Activated CD8-positive, alpha-beta T cell treated with anti-CD3 and anti-CD28 coated beads for 36 hours (primary cell): ENCODE data around the gene NDUFA1. TPM values are rescaled to one million over a fixed set of nuclear protein-coding genes. Genes with fewer than 3 reads are reported as not detected.
A peak's percentile ranks its signal among the peaks of the same experiment; 100 is the strongest.

ENCODE experiments used
- ATAC-seq: fragments of 200-7000 bp; cut with Tn5 transposase; one replicate; pipeline ENCODE4 v1.10.0; 2021; ENCODE audit warnings: mild to moderate bottlenecking, moderate library complexity
- CTCF ChIA-PET: fragments of 350-600 bp; sonication (Branson Sonifier 250); formaldehyde crosslinking; loops from one replicate; lab custom pipeline; 2021; ENCODE audit warnings: antibody characterized with exemption; lab: Charles Lee
- POLR2A ChIA-PET: fragments of 350-600 bp; sonication (Branson Sonifier 250); formaldehyde crosslinking; loops from one replicate; lab custom pipeline; 2021; ENCODE audit warnings: antibody characterized with exemption; lab: Charles Lee
- DNase-seq: peaks from one replicate; pipeline ENCODE4 v3.0.0-alpha.2; 2020
- H3K27ac Mint-ChIP-seq: one replicate; pipeline ENCODE4 v1.8.0; 2021; ENCODE audit warnings: mild to moderate bottlenecking, mixed read lengths
- H3K27me3 Mint-ChIP-seq: one replicate; pipeline ENCODE4 v1.8.0; 2021; ENCODE audit warnings: mixed read lengths
- H3K36me3 Mint-ChIP-seq: one replicate; pipeline ENCODE4 v1.8.0; 2021; ENCODE audit warnings: low read depth, mixed read lengths
- H3K4me1 Mint-ChIP-seq: one replicate; pipeline ENCODE4 v1.8.0; 2021; ENCODE audit warnings: low read depth, mixed read lengths
- H3K4me3 Mint-ChIP-seq: one replicate; pipeline ENCODE4 v1.8.0; 2021; ENCODE audit warnings: mild to moderate bottlenecking, moderate library complexity, mixed read lengths
- H3K9me3 Mint-ChIP-seq: one replicate; pipeline ENCODE4 v1.8.0; 2021; ENCODE audit warnings: mixed read lengths
- intact Hi-C: fragments of 100-400 bp; cut with micrococcal nuclease; formaldehyde crosslinking; loops from one replicate; pipeline ENCODE4 v1.10.0; 2022
- total RNA-seq, 2 experiments: library from RNA; stranded (reverse); gene quantifications; one replicate each; pipeline ENCODE4 v1.2.3, GENCODE V29; 2021
- TF ChIP-seq, protein P1 (sequence below): fragments of 200-600 bp; IDR thresholded peaks from one replicate; pipeline ENCODE4 v1.8.0; 2022; ENCODE audit warnings: antibody characterized with exemption, mild to moderate bottlenecking

NDUFA1 gene
- total RNA-seq, 2 experiments from 2014 or later: 85.5 to 90.6 TPM

DNA sequence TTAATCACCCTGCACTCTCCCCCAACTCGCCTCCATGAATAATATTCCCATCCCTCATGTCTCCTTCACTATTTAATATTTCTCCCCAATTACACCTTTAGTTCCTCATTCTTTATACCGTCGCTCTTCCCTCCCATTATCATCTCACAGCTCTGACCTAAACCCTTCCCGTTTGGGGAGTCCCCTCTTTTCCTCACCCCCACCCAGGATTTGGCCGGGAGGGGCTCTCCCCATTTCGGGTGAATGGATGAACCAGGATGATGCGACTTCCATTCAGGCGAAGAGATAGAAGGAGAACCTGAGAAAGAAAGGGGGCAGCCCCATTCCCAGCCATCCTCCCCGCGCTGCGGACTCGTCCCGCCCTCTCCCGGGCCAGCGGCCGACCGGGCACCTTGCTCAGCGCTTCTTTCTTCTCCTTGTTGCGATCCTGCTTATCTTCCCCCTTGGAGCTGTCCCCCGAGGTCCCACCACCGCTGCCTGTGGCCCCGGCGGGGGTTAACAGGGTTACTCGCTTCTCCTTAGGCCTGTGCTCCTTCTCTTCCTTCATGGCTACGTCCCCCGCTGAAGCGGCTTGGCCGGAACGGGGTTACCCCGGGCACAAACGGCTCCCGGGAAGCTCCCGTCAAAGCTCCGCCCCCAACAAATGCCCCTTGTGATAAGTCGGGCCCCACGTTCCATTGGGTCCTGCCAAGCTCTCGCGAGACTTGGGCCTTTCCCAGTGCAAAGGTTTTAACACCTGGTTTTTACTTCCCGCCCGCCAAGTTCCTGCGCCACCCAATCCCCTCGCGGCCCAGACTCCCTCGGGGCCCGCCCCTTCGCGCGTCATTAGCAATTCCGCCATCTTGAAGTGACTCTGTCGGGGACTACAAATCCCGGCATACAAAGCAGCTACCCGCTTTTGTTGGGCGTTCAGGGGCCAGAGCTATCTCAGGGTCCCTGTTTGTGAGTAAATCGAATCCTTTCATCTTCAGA lies 19.0 kb upstream of the NDUFA1 start, which contains the start of gene UPF3B:
UPF3B (minus strand) TSS at position 582 of the 972 bp plus-strand sequence; CDS start at position 547, 35 bp downstream.
- Mint-ChIP-seq H3K27ac (peak within 1 kb of the TSS; percentile 95), H3K36me3 (peaks cover 11% of the 10 kb centered on the region), H3K9me3 (no peaks in the 10 kb centered on the region), H3K27me3 (no peaks in the 10 kb centered on the region), H3K4me1 (peaks cover 12% of the 10 kb centered on the region), H3K4me3 (peak within 1 kb of the TSS; percentile 96)
- ChIA-PET POLR2A (interaction anchor here (1.5 to 2.8 kb wide), 3 partner anchors 15 to 61 kb away, joined by 4 to 14 read pairs (median 6); partner anchors contain the start of genes NDUFA1, RNF113A and RPL39), CTCF (interaction anchor here (0.6 to 1.3 kb wide), 5 partner anchors 9 to 798 kb away, joined by 3 to 6 read pairs (median 3); partner anchors contain the start of gene RPL39)
- TF ChIP-seq, protein P1, sequence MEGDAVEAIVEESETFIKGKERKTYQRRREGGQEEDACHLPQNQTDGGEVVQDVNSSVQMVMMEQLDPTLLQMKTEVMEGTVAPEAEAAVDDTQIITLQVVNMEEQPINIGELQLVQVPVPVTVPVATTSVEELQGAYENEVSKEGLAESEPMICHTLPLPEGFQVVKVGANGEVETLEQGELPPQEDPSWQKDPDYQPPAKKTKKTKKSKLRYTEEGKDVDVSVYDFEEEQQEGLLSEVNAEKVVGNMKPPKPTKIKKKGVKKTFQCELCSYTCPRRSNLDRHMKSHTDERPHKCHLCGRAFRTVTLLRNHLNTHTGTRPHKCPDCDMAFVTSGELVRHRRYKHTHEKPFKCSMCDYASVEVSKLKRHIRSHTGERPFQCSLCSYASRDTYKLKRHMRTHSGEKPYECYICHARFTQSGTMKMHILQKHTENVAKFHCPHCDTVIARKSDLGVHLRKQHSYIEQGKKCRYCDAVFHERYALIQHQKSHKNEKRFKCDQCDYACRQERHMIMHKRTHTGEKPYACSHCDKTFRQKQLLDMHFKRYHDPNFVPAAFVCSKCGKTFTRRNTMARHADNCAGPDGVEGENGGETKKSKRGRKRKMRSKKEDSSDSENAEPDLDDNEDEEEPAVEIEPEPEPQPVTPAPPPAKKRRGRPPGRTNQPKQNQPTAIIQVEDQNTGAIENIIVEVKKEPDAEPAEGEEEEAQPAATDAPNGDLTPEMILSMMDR: no peak
- ATAC-seq (peak; percentile 98), DNase-seq (peak; percentile 97)
- intact Hi-C loops: no loop called here

DNA sequence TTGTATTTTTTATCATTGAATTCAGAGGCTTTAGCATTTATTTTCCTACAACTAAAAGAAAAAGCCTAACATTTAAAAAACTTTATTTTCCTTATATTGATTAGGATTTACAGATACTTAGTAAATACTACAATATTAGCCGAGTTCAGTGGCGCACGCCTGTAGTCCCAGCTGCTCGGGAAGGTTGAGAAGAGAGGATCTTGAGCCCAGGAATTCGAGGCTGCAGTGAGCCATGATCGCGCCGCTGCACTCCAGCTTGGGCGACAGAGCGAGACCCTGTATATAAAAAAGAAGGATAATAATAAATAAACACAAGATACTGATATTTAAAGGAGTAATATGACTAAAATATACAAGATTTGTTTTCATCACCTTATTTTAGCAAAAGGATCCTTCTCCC lies 18.2 kb upstream of the NDUFA1 start:
- H3K27ac Mint-ChIP-seq: peak overlapping the region; percentile 95
- H3K9me3 Mint-ChIP-seq: no peaks in the 10 kb centered on the region
- DNase-seq (no peak), ATAC-seq (no peak)
- CTCF ChIA-PET: interaction anchor here (0.7 to 1.3 kb wide), 3 partner anchors 17 to 69 kb away, joined by 3 to 6 read pairs (median 5); partner anchors contain the start of gene RPL39
- POLR2A ChIA-PET: interaction anchor here (1.5 to 2.8 kb wide), 3 partner anchors 14 to 62 kb away, joined by 4 to 14 read pairs (median 6); partner anchors contain the start of genes NDUFA1, RNF113A and RPL39
- H3K4me1 Mint-ChIP-seq: peaks cover 12% of the 10 kb centered on the region
- H3K27me3 Mint-ChIP-seq: no peaks in the 10 kb centered on the region
- intact Hi-C loops: no loop called here
- TF ChIP-seq, protein P1: no peak
- peaks cover 9% of the 10 kb centered on the region for H3K36me3 Mint-ChIP-seq
- peak overlapping the region; percentile 96 for H3K4me3 Mint-ChIP-seq

DNA sequence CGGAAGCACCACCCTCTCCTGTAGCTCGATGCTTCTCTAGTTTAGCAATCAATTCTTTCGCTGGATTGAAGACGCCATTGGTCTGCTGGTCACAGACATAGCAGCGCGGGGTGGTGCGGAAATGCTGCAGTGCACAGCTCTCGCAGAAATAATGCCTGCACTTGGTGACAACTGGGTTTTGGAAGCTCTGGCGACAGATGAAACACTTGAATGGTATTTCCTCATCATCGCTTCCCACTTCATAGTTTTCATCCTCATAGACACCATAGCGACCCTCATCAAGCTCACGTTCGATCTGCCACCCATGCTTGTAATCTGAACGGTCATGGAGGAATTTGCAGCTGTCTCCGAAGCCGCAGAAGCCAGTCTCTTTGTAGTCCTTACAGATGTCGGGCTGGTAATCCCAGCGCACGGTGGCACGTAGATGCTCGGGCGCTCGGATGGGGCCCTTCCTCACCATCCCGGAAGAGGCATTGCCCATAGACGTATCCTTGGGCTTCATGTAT lies 953 bp upstream of the NDUFA1 start:
- intact Hi-C loops: loop anchor here (2.0 kb wide), 1 partner anchor 80 kb away; the partner anchor contains the start of gene RPL39
- H3K9me3 Mint-ChIP-seq: no peaks in the 10 kb centered on the region
- H3K27me3 Mint-ChIP-seq: no peaks in the 10 kb centered on the region
- TF ChIP-seq, protein P1: no peak
- ChIA-PET POLR2A (interaction anchor here (0.6 to 3.6 kb wide), 13 partner anchors 9 to 404 kb away, joined by 3 to 24 read pairs (median 4); partner anchors contain the start of genes RPL39, SOWAHD and UPF3B), CTCF (interaction anchor here (0.8 to 2.0 kb wide), 6 partner anchors 18 to 401 kb away, joined by 3 to 7 read pairs (median 4); partner anchors contain the start of genes RPL39 and UPF3B)
- peaks cover 25% of the 10 kb centered on the region for H3K36me3 Mint-ChIP-seq
- peak overlapping the region; percentile 98 for H3K27ac Mint-ChIP-seq
- peak overlapping the region; percentile 95 for H3K4me3 Mint-ChIP-seq
- peaks cover 11% of the 10 kb centered on the region for H3K4me1 Mint-ChIP-seq
- DNase-seq: peak; percentile 46
- ATAC-seq: peak; percentile 21

DNA sequence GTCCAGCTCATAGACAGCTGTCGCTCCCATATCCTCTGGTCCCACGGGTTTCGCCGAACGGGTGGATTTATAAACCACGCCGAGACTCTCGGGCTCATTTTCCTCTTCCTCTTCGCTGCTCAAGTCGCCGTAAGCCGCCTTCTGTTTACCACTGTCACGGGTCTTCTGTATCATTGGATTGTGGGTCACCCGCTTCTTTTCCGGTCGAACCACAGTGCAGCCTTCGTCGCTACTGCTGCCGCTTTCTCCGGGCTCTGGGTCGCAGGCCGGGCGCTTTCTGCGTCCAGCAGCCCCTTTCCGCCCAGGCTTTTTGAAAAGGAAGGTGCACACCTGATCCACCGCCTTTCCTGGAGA lies 410 bp upstream of the NDUFA1 start:
- Mint-ChIP-seq H3K9me3 (no peaks in the 10 kb centered on the region), H3K4me1 (peaks cover 11% of the 10 kb centered on the region), H3K27me3 (no peaks in the 10 kb centered on the region), H3K27ac (peak overlapping the region; percentile 98), H3K36me3 (peaks cover 25% of the 10 kb centered on the region), H3K4me3 (peak overlapping the region; percentile 95)
- intact Hi-C loops: loop anchor here (2.0 kb wide), 1 partner anchor 80 kb away; the partner anchor contains the start of gene RPL39
- ATAC-seq (peak; percentile 53), DNase-seq (no peak)
- POLR2A ChIA-PET: interaction anchor here (0.9 to 3.6 kb wide), 9 partner anchors 11 to 115 kb away, joined by 3 to 24 read pairs (median 7); partner anchors contain the start of genes RPL39, SOWAHD and UPF3B
- TF ChIP-seq, protein P1: no peak
- CTCF ChIA-PET: interaction anchor here (0.8 to 2.0 kb wide), 4 partner anchors 80 to 114 kb away, joined by 3 to 7 read pairs (median 4); partner anchors contain the start of gene RPL39
